NCI-H1092 treated with DMSO at 0.1 percent for 48 hours (cell line): ENCODE results near the gene TENT5A.

Experiments used
- DNase-seq: peaks from one replicate; lab custom pipeline; 2025; lab: John Stamatoyannopoulos, UW

Gene TENT5A

DNA sequence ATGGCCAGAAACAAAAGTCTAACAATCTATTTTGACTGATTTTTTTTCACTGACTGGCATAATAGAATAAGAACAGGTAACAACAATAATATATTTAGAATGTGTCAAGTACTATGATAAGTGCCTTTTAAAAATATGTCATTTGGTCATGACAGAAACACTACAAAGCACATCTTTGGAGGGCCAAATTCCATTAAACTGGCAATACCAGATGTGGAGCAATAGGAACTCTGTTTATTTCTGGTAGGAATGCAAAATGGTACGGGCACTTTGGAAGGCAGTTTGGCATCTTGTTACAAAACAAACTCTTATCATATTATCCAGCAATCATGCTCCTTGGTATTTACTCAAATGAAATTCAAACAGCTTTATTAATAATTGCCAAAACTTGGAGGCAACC is 39.3 kb downstream of the TENT5A start:
- no peak for DNase-seq

DNA sequence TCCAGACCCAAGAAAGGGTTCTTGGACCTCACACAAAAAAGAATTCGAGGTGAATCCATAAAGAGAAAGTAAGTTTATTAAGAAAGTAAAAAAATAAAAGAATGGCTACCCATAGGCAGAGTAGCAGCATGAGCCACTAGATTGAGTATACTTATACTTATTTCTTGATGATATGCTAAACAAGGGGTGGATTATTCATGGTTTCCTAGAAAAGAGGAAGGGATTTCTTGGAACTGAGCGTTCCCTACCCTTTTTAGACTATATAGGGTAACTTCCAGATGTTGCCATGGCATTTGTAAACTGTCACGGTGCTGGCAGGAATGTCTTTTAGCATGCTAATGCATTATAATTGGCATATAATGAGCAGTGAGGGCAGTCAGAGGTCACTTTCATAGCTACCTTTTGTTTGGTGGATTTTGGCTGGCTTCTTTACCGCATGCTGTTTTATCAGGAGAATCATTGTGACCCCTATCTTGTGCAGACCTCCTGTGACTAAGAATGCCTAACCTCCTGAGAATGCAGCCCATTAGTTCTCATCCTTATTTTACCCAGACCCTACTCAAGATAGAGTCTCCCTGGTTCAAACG is 44.3 kb downstream of the TENT5A start:
- DNase-seq: no peak

DNA sequence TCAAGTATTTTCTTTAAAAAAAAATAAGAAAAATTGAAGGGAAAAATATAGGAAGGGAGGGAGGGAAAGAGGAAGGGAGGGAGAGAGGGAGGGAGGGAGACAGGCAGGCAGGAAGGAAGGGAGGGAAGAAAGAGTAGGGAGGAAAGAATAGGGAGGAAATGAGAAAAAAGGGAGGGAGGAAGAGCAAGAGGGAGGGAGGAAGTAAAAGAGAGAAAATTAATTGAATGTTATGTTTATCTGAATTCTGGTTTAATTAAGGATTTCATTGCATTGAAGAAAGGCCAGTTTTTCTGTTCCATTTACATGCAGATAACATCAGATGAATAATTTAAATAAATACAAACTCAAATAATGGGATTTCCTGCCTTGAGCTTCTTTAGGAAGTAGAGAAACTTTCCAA is 47.8 kb downstream of the TENT5A start:
- DNase-seq: no peak

DNA sequence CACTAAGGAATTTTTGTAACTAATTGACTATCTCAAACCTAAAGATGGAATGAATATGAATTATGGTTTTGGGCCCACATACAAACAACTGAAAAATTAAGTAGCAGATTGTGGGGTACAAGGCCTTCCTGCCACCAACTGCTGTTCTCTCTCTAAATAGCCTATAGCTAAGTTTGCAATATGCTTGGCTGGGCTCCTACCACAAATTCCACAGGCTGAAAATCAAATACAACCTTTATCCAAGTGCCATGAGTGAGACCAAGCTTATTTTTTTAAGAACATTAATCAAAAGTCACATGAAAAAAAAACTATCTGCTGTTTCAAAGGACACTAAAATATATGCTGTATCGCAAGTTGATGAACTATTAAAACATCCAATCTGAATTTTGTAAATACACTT is 52.1 kb downstream of the TENT5A start:
- no peak for DNase-seq

DNA sequence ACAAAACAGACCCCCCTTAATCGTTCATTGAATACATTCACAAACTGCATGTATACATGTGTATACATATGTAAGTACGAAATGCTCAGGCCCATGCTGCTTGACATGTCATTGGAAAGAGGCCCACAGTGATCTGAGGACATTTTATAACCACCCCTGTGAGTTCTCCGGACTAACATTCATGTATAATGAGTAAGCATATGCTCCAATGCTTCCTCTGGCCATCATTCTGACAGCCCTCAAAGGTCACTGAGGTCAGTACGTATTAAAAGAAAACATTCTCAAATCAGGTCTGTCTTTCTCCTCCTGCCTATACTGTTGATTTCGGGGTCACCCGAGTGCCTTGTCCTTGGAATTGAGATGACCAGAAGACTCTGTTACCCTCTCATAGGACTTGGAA is 54.9 kb downstream of the TENT5A start:
- DNase-seq: no peak

DNA sequence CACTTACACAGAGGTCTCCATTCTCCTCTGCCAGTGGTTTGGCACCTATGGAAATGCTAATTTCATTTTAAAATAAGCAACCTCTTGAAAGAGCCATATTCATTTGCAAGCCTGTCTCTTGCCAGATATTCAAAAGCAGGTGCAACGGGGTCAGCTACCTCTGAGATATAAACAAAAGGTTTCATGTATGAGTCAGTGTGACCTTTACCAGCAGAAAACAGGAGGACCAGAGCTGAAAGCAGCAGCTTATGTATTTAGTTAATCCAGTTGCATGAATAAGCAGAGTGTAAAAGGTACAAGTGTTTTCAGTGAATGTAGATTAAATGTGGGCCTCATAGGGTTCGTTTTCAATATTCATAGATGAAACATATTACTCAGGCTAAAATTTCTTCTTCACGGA is 56.0 kb downstream of the TENT5A start:
- DNase-seq: peak; percentile 10
